Chondrocyte (in vitro differentiated cells): ENCODE results near the gene ARPC1B. TPM values are rescaled to one million over a fixed set of nuclear protein-coding genes. Genes with fewer than 3 reads are reported as not detected.
"Not testable (repeated sequence)": the region's sequence is repeated elsewhere in the genome, so short reads cannot be mapped to it uniquely, and the experiment has no call there.

Experiments
- DNase-seq: peaks from one replicate; pipeline ENCODE4 v3.0.0; 2021; ENCODE audit warnings: mixed read lengths, low spot score
- H3K27ac Mint-ChIP-seq: one replicate; pipeline ENCODE4 v1.8.0; 2021; ENCODE audit warnings: mild to moderate bottlenecking, moderate library complexity, mixed read lengths; ENCODE audit not compliant: unreplicated experiment
- H3K27me3 Mint-ChIP-seq: 2 replicates; pipeline ENCODE4 v1.8.0; 2021; ENCODE audit warnings: low read depth, mixed read lengths
- H3K36me3 Mint-ChIP-seq: 2 replicates; pipeline ENCODE4 v1.8.0; 2021; ENCODE audit warnings: low read depth, mixed read lengths
- H3K4me1 Mint-ChIP-seq: 2 replicates; pipeline ENCODE4 v1.8.0; 2021; ENCODE audit warnings: low read depth, mild to moderate bottlenecking, mixed read lengths
- H3K4me3 Mint-ChIP-seq: one replicate; pipeline ENCODE4 v1.8.0; 2021; ENCODE audit warnings: mild to moderate bottlenecking, moderate library complexity, mixed read lengths; ENCODE audit not compliant: unreplicated experiment
- H3K9me3 Mint-ChIP-seq: 2 replicates; pipeline ENCODE4 v1.8.0; 2021; ENCODE audit warnings: low read depth, mixed read lengths
- CTCF ChIP-seq: fragments of 200-600 bp; sonication (generic); IDR thresholded peaks from 2 replicates; pipeline ENCODE4 v1.5.0; 2021; ENCODE audit warnings: antibody characterized with exemption, mild to moderate bottlenecking, moderate library complexity
- total RNA-seq: library from RNA; stranded (reverse); gene quantifications from 3 replicates; pipeline ENCODE4 v1.2.1, GENCODE V29; 2021

ARPC1B gene
- total RNA-seq, 1 donor from 2014 or later = 130 TPM

DNA sequence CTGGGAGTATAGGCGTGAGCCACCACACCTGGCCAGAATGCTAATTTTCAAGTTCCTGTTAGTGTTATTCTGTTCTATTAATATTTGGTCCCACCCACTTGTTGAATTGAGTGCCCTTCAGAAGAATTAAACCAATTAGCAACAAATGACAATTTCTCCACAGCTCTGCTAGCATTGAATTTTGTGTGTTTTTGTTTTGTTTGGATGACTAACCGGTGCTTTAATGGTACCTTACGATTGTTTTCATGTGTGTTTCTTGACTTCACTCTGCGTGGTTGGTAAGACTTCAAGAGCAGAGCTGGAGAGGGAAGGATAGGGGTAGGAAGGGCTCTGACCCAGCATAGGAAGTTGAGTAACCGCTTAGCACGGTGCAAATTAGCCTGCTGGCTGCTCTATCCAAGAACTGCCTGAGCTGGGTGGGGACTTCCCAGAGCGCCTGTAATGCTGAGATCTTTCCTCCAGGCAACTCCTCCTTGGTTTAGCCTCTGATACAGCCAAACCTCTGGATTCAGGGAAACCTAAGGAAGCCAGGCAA is 4.6 kb downstream of the ARPC1B start:
- TF ChIP-seq CTCF = no peak
- Mint-ChIP-seq H3K4me3 (peak overlapping the region; percentile 9), H3K27ac (peak overlapping the region; percentile 84)

GRCh38 chr7:99379693-99380031 is 5.1 kb downstream of the ARPC1B start:
- DNase-seq, H3K9me3 Mint-ChIP-seq, H3K27me3 Mint-ChIP-seq, H3K36me3 Mint-ChIP-seq: not testable (repeated sequence)
- Mint-ChIP-seq H3K4me1 (peaks cover 29% of the 10 kb centered on the region), H3K27ac (peak overlapping the region; percentile 84), H3K4me3 (peak overlapping the region; percentile 48)

More for the DNA sequence above, 4.6 kb downstream of the ARPC1B start:
- peaks cover 29% of the 10 kb centered on the region for H3K4me1 Mint-ChIP-seq
- H3K36me3 Mint-ChIP-seq = peaks cover 4% of the 10 kb centered on the region
- no peaks in the 10 kb centered on the region for H3K9me3 Mint-ChIP-seq
- DNase-seq = no peak
- H3K27me3 Mint-ChIP-seq = no peaks in the 10 kb centered on the region

DNA sequence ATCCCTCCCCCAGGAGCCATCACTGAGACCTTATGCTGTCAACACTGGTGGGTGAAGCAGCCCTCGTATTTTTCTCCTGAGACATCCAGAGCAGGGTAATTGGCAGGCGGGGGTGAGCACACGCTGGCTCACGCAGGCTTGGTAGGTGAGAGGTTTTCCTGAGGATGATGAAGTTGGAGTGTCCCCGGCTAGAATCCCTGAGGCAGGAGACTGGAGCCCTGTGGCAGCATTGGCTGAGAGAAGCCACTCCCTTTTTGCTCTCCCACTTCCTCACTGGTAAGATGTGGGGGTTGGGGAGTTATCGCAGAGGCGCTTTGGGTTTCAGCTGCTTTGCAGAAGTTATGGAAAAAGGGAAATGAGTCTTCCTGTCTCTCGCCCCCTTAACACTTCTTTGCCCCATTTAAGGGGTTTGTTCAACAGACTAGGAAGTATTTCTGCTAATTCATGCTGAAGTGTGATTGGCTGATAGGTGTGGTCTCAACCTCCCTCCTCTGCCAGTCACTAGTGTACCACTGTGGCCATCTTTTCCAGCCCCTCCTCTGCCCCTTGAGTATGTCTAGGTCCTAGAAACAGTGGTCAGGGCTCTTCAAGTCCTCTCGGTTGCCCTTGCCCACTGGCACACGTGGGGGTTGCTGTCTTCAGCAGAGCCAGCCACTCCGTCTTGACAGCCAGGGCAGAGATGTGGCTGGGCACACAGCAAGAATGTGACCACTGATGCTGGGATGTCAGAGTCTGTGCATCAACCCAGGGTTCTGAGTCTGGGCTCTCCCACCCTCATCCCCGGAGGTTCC is 5.7 kb downstream of the ARPC1B start:
- no peak for DNase-seq
- H3K4me3 Mint-ChIP-seq = peak overlapping the region; percentile 48
- H3K27ac Mint-ChIP-seq = peak overlapping the region; percentile 84

GRCh38 chr7:99380823-99381663 is 6.5 kb downstream of the ARPC1B start:
- no peak for DNase-seq
- peaks cover 5% of the 10 kb centered on the region for H3K36me3 Mint-ChIP-seq
- no peak overlapping the region for H3K4me3 Mint-ChIP-seq
- H3K27me3 Mint-ChIP-seq = no peaks in the 10 kb centered on the region
- peaks cover 29% of the 10 kb centered on the region for H3K4me1 Mint-ChIP-seq
- no peak for TF ChIP-seq CTCF
- peak overlapping the region; percentile 76 for H3K27ac Mint-ChIP-seq
- H3K9me3 Mint-ChIP-seq = no peaks in the 10 kb centered on the region

More for the DNA sequence above, 5.7 kb downstream of the ARPC1B start:
- no peak for TF ChIP-seq CTCF
- H3K9me3 Mint-ChIP-seq = no peaks in the 10 kb centered on the region
- peaks cover 4% of the 10 kb centered on the region for H3K36me3 Mint-ChIP-seq
- H3K4me1 Mint-ChIP-seq = peaks cover 29% of the 10 kb centered on the region
- no peaks in the 10 kb centered on the region for H3K27me3 Mint-ChIP-seq

GRCh38 chr7:99381664-99382075 is 7.1 kb downstream of the ARPC1B start:
- TF ChIP-seq CTCF = no peak
- Mint-ChIP-seq H3K27ac (no peak overlapping the region), H3K4me3 (no peak overlapping the region), H3K36me3 (peaks cover 6% of the 10 kb centered on the region), H3K27me3 (no peaks in the 10 kb centered on the region), H3K9me3 (no peaks in the 10 kb centered on the region), H3K4me1 (peaks cover 29% of the 10 kb centered on the region)
- no peak for DNase-seq
